Activated B cell treated with CpG ODN at 0.5 μM for 24 hours (primary cell): ENCODE measurements around the gene TRAF1. TPM values are rescaled to one million over a fixed set of nuclear protein-coding genes. Genes with fewer than 3 reads are reported as not detected.

ENCODE experiments used
- ATAC-seq: fragments of 200-7000 bp; cut with Tn5 transposase; one replicate; pipeline ENCODE4 v1.10.0; 2021; ENCODE audit warnings: low read depth, mild to moderate bottlenecking, moderate library complexity
- CTCF ChIA-PET: fragments of 350-600 bp; sonication (Branson Sonifier 250); formaldehyde crosslinking; loops from one replicate; lab custom pipeline; 2021; ENCODE audit warnings: antibody characterized with exemption; lab: Charles Lee
- POLR2A ChIA-PET: fragments of 350-600 bp; sonication (Branson Sonifier 250); formaldehyde crosslinking; loops from one replicate; lab custom pipeline; 2021; ENCODE audit warnings: antibody characterized with exemption; lab: Charles Lee
- DNase-seq: peaks from one replicate; pipeline ENCODE4 v3.0.0; 2022
- H3K27ac Mint-ChIP-seq: one replicate; pipeline ENCODE4 v1.8.0; 2020; ENCODE audit warnings: mixed read lengths
- H3K27me3 Mint-ChIP-seq: one replicate; pipeline ENCODE4 v1.8.0; 2021; ENCODE audit warnings: mixed read lengths
- H3K36me3 Mint-ChIP-seq: one replicate; pipeline ENCODE4 v1.8.0; 2021; ENCODE audit warnings: low read depth, mixed read lengths
- H3K4me1 Mint-ChIP-seq: one replicate; pipeline ENCODE4 v1.8.0; 2021; ENCODE audit warnings: mixed read lengths
- H3K4me3 Mint-ChIP-seq: one replicate; pipeline ENCODE4 v1.8.0; 2020; ENCODE audit warnings: mild to moderate bottlenecking, mixed read lengths
- H3K9me3 Mint-ChIP-seq: one replicate; pipeline ENCODE4 v1.8.0; 2020; ENCODE audit warnings: mixed read lengths
- intact Hi-C: fragments of 100-400 bp; cut with micrococcal nuclease; formaldehyde crosslinking; loops from one replicate; pipeline ENCODE4 v1.15.1; 2024
- total RNA-seq: library from RNA; stranded (reverse); gene quantifications from 2 replicates; pipeline ENCODE4 v1.2.3, GENCODE V29; 2022
- TF ChIP-seq, protein P1 (sequence below): fragments of 200-600 bp; IDR thresholded peaks from one replicate; pipeline ENCODE4 v1.8.0; 2022; ENCODE audit warnings: antibody characterized with exemption, mild to moderate bottlenecking

TRAF1 gene
- total RNA-seq, 1 donor from 2014 or later: 130 TPM

DNA sequence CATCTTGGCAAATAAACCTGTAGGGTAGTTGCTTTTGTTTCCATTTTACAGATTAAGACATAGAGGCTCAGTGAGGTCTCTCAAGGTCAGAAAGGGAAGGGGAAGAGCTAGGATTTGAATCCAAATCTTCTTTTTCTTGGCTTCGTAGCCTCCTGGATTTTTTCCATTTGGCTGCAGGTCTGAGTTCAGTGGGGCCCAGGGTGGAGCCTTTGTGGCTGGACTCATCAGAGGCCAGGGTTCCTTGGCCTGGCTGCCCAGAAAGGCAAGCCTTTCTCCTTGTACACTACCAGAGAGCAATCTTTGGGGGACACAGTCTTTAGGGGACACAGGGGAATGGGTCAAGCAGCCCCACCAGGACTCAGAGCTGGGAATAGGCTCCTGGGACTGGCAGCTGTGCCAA is 10.5 kb upstream of the TRAF1 start:
- no peak overlapping the region for H3K4me3 Mint-ChIP-seq
- H3K27me3 Mint-ChIP-seq: no peaks in the 10 kb centered on the region
- ChIA-PET CTCF (interaction anchor here (0.7 to 2.6 kb wide), 13 partner anchors 11 to 182 kb away, joined by 3 to 26 read pairs (median 4); partner anchors contain the start of gene TRAF1), POLR2A (interaction anchor here (0.6 to 5.7 kb wide), 7 partner anchors 14 to 144 kb away, joined by 3 to 120 read pairs (median 9); partner anchors contain the start of genes FBXW2 and TRAF1)
- H3K4me1 Mint-ChIP-seq: peaks cover 54% of the 10 kb centered on the region
- TF ChIP-seq, protein P1, sequence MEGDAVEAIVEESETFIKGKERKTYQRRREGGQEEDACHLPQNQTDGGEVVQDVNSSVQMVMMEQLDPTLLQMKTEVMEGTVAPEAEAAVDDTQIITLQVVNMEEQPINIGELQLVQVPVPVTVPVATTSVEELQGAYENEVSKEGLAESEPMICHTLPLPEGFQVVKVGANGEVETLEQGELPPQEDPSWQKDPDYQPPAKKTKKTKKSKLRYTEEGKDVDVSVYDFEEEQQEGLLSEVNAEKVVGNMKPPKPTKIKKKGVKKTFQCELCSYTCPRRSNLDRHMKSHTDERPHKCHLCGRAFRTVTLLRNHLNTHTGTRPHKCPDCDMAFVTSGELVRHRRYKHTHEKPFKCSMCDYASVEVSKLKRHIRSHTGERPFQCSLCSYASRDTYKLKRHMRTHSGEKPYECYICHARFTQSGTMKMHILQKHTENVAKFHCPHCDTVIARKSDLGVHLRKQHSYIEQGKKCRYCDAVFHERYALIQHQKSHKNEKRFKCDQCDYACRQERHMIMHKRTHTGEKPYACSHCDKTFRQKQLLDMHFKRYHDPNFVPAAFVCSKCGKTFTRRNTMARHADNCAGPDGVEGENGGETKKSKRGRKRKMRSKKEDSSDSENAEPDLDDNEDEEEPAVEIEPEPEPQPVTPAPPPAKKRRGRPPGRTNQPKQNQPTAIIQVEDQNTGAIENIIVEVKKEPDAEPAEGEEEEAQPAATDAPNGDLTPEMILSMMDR: no peak
- intact Hi-C loops: no loop called here
- H3K36me3 Mint-ChIP-seq: no peaks in the 10 kb centered on the region
- peak overlapping the region; percentile 41 for H3K27ac Mint-ChIP-seq
- no peaks in the 10 kb centered on the region for H3K9me3 Mint-ChIP-seq
- DNase-seq (no peak), ATAC-seq (no peak)

DNA sequence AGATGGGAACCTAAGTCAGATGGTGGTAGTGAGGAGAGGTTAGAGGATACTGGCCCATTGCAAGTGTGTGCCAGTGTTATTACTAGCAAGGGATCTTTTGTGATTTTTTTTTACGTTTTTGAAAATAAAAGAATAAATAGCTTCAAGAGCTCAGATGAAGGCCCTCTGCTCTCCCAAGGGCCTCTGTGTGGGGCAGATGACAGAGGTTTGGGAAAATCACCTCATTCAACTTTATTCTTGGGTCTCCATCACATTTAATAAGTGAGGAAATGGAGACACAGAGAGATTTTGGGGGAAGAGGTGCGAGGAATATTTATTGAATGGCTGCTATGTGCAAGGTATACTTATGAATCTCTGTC is 10.1 kb upstream of the TRAF1 start:
- intact Hi-C loops: loop anchor here (1.0 kb wide), 10 partner anchors 8 to 317 kb away; partner anchors contain the start of genes FBXW2 and TRAF1
- H3K9me3 Mint-ChIP-seq: no peaks in the 10 kb centered on the region
- POLR2A ChIA-PET: interaction anchor here (0.6 to 5.7 kb wide), 11 partner anchors 8 to 143 kb away, joined by 3 to 120 read pairs (median 6); partner anchors contain the start of genes FBXW2, PHF19 and TRAF1
- H3K4me1 Mint-ChIP-seq: peaks cover 58% of the 10 kb centered on the region
- DNase-seq (no peak), ATAC-seq (no peak)
- H3K4me3 Mint-ChIP-seq: peak overlapping the region; percentile 71
- H3K27ac Mint-ChIP-seq: peak overlapping the region; percentile 82
- CTCF ChIA-PET: interaction anchor here (0.5 to 2.6 kb wide), 14 partner anchors 10 to 181 kb away, joined by 3 to 26 read pairs (median 4); partner anchors contain the start of gene TRAF1
- TF ChIP-seq, protein P1: no peak
- H3K27me3 Mint-ChIP-seq: no peaks in the 10 kb centered on the region
- no peaks in the 10 kb centered on the region for H3K36me3 Mint-ChIP-seq

DNA sequence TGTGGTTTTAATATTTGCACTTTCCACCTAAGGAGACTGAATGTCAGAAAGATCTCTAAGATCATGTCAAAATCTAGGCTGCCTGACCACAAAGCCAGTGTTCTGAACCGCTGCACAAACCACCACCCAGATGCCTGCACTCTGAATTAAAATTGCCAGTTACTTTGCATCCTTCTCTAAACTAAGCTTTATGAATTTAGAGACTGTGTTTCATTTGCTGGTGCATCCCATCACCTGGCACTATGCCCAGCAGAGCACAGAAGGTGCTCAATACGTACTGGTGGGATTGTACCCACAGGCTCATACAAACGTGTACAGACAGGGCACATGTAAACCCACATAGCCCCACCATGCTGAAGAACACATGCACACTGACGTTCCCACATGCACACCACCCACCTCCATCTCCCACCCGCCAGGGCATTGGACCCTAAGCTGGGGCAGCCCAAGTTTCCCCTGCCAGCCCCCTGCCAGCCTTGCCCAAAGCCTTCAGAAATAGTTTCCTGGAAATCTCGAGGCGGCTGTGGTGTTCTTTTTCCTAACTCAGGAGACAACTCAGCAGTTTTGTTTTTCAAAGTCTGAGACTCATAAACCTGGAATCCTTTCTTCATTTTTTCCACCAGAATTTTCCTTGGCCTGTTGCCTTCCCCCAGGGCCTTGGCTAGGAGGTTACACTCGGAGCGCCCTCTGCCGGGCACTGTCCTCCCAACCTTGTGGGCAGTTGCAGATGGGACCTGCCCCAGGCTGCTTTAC is 9.6 kb upstream of the TRAF1 start:
- peak overlapping the region; percentile 71 for H3K4me3 Mint-ChIP-seq
- no peaks in the 10 kb centered on the region for H3K27me3 Mint-ChIP-seq
- intact Hi-C loops: loop anchor here (1.0 kb wide), 10 partner anchors 8 to 317 kb away; partner anchors contain the start of genes FBXW2 and TRAF1

DNA sequence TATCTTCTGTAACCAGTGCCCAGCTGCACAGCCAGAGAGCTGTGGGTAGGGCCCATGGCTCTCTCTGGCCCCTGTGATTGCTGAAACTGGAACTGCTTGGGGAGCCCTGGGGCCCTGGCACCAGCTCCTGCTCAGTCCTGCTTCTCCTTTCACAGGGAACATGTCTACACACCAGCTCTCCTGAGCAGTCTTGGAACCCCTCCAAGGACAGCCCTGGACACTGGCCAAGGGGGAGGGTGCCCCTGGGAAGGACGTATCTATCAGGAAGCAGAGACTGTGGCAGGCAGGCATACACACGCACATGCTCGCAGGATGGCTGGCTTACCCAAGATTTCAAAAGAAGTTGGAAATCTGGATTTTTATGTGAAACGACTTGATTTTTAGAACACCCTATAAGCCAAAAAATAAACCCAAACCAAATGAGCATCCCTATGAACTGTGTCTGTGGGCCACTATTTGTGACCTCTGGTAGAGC is 8.8 kb upstream of the TRAF1 start:
- DNase-seq: no peak
- no peaks in the 10 kb centered on the region for H3K27me3 Mint-ChIP-seq

More for the DNA sequence above, 9.6 kb upstream of the TRAF1 start:
- DNase-seq (peak; percentile 72), ATAC-seq (peak; percentile 37)
- Mint-ChIP-seq H3K4me1 (peaks cover 63% of the 10 kb centered on the region), H3K27ac (peak overlapping the region; percentile 82), H3K36me3 (no peaks in the 10 kb centered on the region), H3K9me3 (no peaks in the 10 kb centered on the region)
- ChIA-PET CTCF (interaction anchor here (0.5 to 2.6 kb wide), 20 partner anchors 10 to 316 kb away, joined by 3 to 26 read pairs (median 4); partner anchors contain the start of genes FBXW2 and TRAF1), POLR2A (interaction anchor here (0.6 to 5.7 kb wide), 17 partner anchors 8 to 143 kb away, joined by 3 to 120 read pairs (median 5); partner anchors contain the start of genes FBXW2, PHF19, PSMD5 and TRAF1)
- TF ChIP-seq, protein P1: peak; percentile 52

More for the DNA sequence above, 8.8 kb upstream of the TRAF1 start:
- intact Hi-C loops: no loop called here
- ATAC-seq: no peak
- Mint-ChIP-seq H3K27ac (peak overlapping the region; percentile 82), H3K4me1 (peaks cover 69% of the 10 kb centered on the region), H3K36me3 (no peaks in the 10 kb centered on the region), H3K4me3 (peak overlapping the region; percentile 71), H3K9me3 (no peaks in the 10 kb centered on the region)
- TF ChIP-seq, protein P1: no peak
- ChIA-PET POLR2A (interaction anchor here (0.6 to 5.7 kb wide), 18 partner anchors 9 to 142 kb away, joined by 3 to 120 read pairs (median 6); partner anchors contain the start of genes FBXW2, PHF19, PSMD5 and TRAF1), CTCF (interaction anchor here (0.6 to 2.6 kb wide), 14 partner anchors 12 to 315 kb away, joined by 3 to 26 read pairs (median 4); partner anchors contain the start of gene FBXW2)
